Trophoblast cell (in vitro differentiated cells and primary cell): ENCODE measurements around the gene FLVCR2.

Experiments
- DNase-seq, 2 donors: peaks; one replicate each; pipeline ENCODE4 v3.0.0-alpha.2; 2016
- H2AFZ ChIP-seq: 2 replicates; pipeline ENCODE4 v1.6.1; 2013; ENCODE audit warnings: low read length, moderate library complexity, mild to moderate bottlenecking; ENCODE audit not compliant: insufficient read depth, poor library complexity
- H2AK5ac ChIP-seq: 2 replicates; pipeline ENCODE4 v1.6.1; 2013; ENCODE audit warnings: mild to moderate bottlenecking, low read length
- H2BK120ac ChIP-seq: 2 replicates; pipeline ENCODE4 v1.6.1; 2013; ENCODE audit warnings: low read length, mild to moderate bottlenecking, moderate library complexity; ENCODE audit not compliant: insufficient read depth, poor library complexity
- H2BK12ac ChIP-seq: 2 replicates; pipeline ENCODE4 v1.6.1; 2013; ENCODE audit warnings: mild to moderate bottlenecking, low read length, moderate library complexity
- H2BK5ac ChIP-seq: 2 replicates; pipeline ENCODE4 v1.6.1; 2013; ENCODE audit warnings: low read length, low read depth, moderate library complexity, mild to moderate bottlenecking; ENCODE audit not compliant: poor library complexity
- H3K14ac ChIP-seq: 2 replicates; pipeline ENCODE4 v1.6.1; 2013; ENCODE audit warnings: mild to moderate bottlenecking, low read length
- H3K18ac ChIP-seq: 2 replicates; pipeline ENCODE4 v1.6.1; 2013; ENCODE audit warnings: mild to moderate bottlenecking, low read length
- H3K23ac ChIP-seq: 2 replicates; pipeline ENCODE4 v1.6.1; 2013; ENCODE audit warnings: low read length
- H3K27ac ChIP-seq: 2 replicates; pipeline ENCODE4 v1.5.1; 2013; ENCODE audit warnings: low read depth, mild to moderate bottlenecking, inconsistent platforms, low read length, moderate library complexity
- H3K27me3 ChIP-seq: 2 replicates; pipeline ENCODE4 v1.6.1; 2013; ENCODE audit warnings: inconsistent platforms, mild to moderate bottlenecking, low read length, moderate library complexity; ENCODE audit not compliant: insufficient read depth
- H3K36me3 ChIP-seq, 2 experiments: 1 replicate in 1 of 2; 2 replicates in 1 of 2; pipeline ENCODE4 v1.6.1; 2013; ENCODE audit warnings: low read length in 2 of 2, mild to moderate bottlenecking in 2 of 2, moderate library complexity in 1 of 2; ENCODE audit not compliant: insufficient read depth in 2 of 2, control insufficient read depth in 1 of 2
- H3K4ac ChIP-seq: 2 replicates; pipeline ENCODE4 v1.6.1; 2013; ENCODE audit warnings: low read depth, mild to moderate bottlenecking, low read length, moderate library complexity
- H3K4me1 ChIP-seq, 2 experiments: 1 replicate in 1 of 2; 2 replicates in 1 of 2; pipeline ENCODE4 v1.6.1; 2013; ENCODE audit warnings: low read length in 2 of 2, mild to moderate bottlenecking in 2 of 2, moderate library complexity in 1 of 2; ENCODE audit not compliant: insufficient read depth in 2 of 2, control insufficient read depth in 1 of 2
- H3K4me2 ChIP-seq: 2 replicates; pipeline ENCODE4 v1.6.1; 2013; ENCODE audit warnings: inconsistent platforms, mild to moderate bottlenecking, low read length, moderate library complexity
- H3K4me3 ChIP-seq: 2 replicates; pipeline ENCODE4 v1.5.1; 2013; ENCODE audit warnings: mild to moderate bottlenecking, low read depth, low read length, inconsistent platforms
- H3K79me1 ChIP-seq: one replicate; pipeline ENCODE4 v1.6.1; 2013; ENCODE audit warnings: low read length
- H3K79me2 ChIP-seq: 2 replicates; pipeline ENCODE4 v1.6.1; 2013; ENCODE audit warnings: low read length, mild to moderate bottlenecking; ENCODE audit not compliant: control insufficient read depth, insufficient read depth, poor library complexity
- H3K9ac ChIP-seq: 2 replicates; pipeline ENCODE4 v1.6.1; 2013; ENCODE audit warnings: mild to moderate bottlenecking, low read length
- H3K9me3 ChIP-seq: 2 replicates; pipeline ENCODE4 v1.6.1; 2013; ENCODE audit warnings: low read depth, mild to moderate bottlenecking, control low read depth, inconsistent platforms, low read length; ENCODE audit not compliant: insufficient read depth
- H4K12ac ChIP-seq: 2 replicates; pipeline ENCODE4 v1.6.1; 2013; ENCODE audit warnings: low read depth, mild to moderate bottlenecking, low read length, moderate library complexity
- H4K8ac ChIP-seq: 2 replicates; pipeline ENCODE4 v1.6.1; 2013; ENCODE audit warnings: low read depth, mild to moderate bottlenecking, low read length, moderate library complexity
- H4K91ac ChIP-seq: one replicate; pipeline ENCODE4 v1.6.1; 2013; ENCODE audit warnings: low read depth, mild to moderate bottlenecking, low read length, moderate library complexity
- whole genome bisulfite sequencing: extraction: QIAGEN DNeasy Blood & Tissue Kit; methylation state at CpG from one replicate; pipeline ENCODE4 v1.1.7; 2013; ENCODE audit warnings: missing lambda C conversion rate; ENCODE audit not compliant: insufficient read length, insufficient coverage; ENCODE audit errors: extremely low coverage; 5-methylcytosine and 5-hydroxymethylcytosine counted together

Gene FLVCR2

DNA sequence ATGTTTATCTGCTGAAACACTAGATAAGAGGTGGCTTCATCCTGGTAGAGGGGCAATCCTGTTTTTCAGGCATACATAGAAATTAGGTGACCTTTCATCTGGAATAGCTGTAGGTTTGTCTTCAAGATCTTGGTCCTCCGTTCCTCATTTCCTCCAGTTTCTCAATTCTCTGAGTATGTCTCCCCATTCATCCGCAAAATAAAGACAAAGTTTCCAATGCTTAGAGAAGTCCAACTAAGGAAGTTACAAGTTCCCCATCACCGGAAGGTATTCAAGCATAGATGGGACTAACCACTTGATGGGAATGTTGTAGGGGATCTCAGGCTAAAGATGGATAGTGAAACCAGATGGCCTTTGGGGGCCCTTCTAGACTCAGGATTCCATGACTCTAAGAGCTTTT is 48.0 kb downstream of the FLVCR2 start:
- no peak overlapping the region for H3K4me2 ChIP-seq
- peaks cover 6 to 7% of the 10 kb centered on the region in 2 experiments for H3K4me1 ChIP-seq
- no peak overlapping the region for H3K4me3 ChIP-seq
- no peak overlapping the region for H2AFZ ChIP-seq
- H3K9me3 ChIP-seq = no peaks in the 10 kb centered on the region
- no peak overlapping the region for H3K14ac ChIP-seq
- no CpG with 5 or more reads among the region's 3 CpGs for WGBS
- no peak overlapping the region for H4K91ac ChIP-seq
- H2BK120ac ChIP-seq = no peak overlapping the region
- H3K27me3 ChIP-seq = no peaks in the 10 kb centered on the region
- H3K27ac ChIP-seq = no peak overlapping the region
- H2BK12ac ChIP-seq = no peak overlapping the region
- no peak overlapping the region for H3K18ac ChIP-seq
- H3K79me2 ChIP-seq = no peaks in the 10 kb centered on the region
- no peak overlapping the region for H3K4ac ChIP-seq
- H2AK5ac ChIP-seq = no peak overlapping the region
- no peaks in the 10 kb centered on the region for H3K79me1 ChIP-seq
- no peak overlapping the region for H4K8ac ChIP-seq
- no peak overlapping the region for H2BK5ac ChIP-seq
- no peaks in the 10 kb centered on the region for H3K36me3 ChIP-seq
- H3K23ac ChIP-seq = no peak overlapping the region
- H3K9ac ChIP-seq = no peak overlapping the region
- H4K12ac ChIP-seq = no peak overlapping the region
- DNase-seq = peak in 1 of 2 donors; percentile 63

DNA sequence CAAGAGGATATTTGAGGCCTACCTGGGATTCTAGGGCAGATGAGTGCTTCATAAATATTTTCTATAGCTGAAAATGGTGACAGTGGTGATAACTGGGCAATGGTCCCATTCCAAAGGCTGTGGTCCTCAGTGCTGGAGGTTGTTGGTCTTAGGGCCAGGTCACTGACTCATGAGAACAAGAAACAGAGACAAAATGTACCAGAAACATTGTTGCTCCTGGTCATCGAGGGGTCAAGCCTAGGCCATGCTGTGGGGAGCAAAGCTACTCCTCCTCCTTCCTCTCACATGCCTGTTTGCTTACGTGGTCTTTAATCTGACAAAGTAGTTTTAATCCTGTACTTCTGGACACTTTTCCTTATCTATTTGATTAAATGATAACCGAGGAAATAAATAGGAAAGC is 48.4 kb downstream of the FLVCR2 start:
- Histone ChIP-seq H2AFZ (no peak overlapping the region), H2BK120ac (no peak overlapping the region), H3K27ac (no peak overlapping the region), H3K4me2 (no peak overlapping the region), H4K8ac (no peak overlapping the region), H3K9me3 (no peaks in the 10 kb centered on the region), H3K27me3 (no peaks in the 10 kb centered on the region), H3K36me3 (no peaks in the 10 kb centered on the region), H2BK12ac (no peak overlapping the region), H3K23ac (no peak overlapping the region), H3K4me1 (peaks cover 11 to 12% of the 10 kb centered on the region in 2 experiments), H3K14ac (no peak overlapping the region), H3K4ac (no peak overlapping the region), H3K79me2 (no peaks in the 10 kb centered on the region), H3K9ac (no peak overlapping the region), H3K4me3 (peak overlapping the region; percentile 18), H3K79me1 (no peaks in the 10 kb centered on the region), H2AK5ac (no peak overlapping the region), H2BK5ac (no peak overlapping the region), H4K91ac (no peak overlapping the region), H3K18ac (no peak overlapping the region), H4K12ac (no peak overlapping the region)
- no CpG with 5 or more reads among the region's 3 CpGs for WGBS
- no peak for DNase-seq

DNA sequence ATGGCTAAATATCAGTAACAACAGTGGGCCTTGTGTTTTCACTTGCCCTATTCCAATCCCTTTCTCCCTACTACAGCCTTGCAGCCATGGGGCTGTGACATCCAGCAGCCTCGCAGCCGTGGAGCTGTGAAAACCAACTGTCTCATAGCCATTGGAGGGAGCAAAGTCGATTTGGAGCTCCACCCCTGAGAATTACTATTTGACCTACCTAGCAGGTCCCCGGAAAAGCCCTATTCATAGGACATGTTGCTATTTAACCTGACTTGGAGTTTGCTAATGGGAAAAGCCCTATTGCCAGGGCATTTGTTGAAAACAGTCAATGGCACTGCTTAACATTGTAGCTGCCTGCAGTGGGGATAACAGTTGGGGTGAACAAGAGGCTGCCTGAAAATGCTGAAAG is 49.0 kb downstream of the FLVCR2 start:
- Histone ChIP-seq H3K27me3 (no peaks in the 10 kb centered on the region), H3K4me3 (no peak overlapping the region), H3K36me3 (no peaks in the 10 kb centered on the region), H4K12ac (no peak overlapping the region), H3K79me2 (no peaks in the 10 kb centered on the region), H2BK12ac (no peak overlapping the region), H2AFZ (no peak overlapping the region), H3K4me1 (peaks cover 11 to 12% of the 10 kb centered on the region in 2 experiments), H4K8ac (no peak overlapping the region), H3K9ac (no peak overlapping the region), H3K27ac (no peak overlapping the region), H3K9me3 (no peaks in the 10 kb centered on the region), H3K14ac (no peak overlapping the region), H3K4ac (no peak overlapping the region), H4K91ac (no peak overlapping the region), H2BK5ac (no peak overlapping the region), H3K79me1 (peaks cover 1% of the 10 kb centered on the region), H2AK5ac (no peak overlapping the region), H3K23ac (no peak overlapping the region), H3K18ac (no peak overlapping the region), H3K4me2 (no peak overlapping the region), H2BK120ac (no peak overlapping the region)
- no peak for DNase-seq
- WGBS = no CpG with 5 or more reads among the region's 4 CpGs

DNA sequence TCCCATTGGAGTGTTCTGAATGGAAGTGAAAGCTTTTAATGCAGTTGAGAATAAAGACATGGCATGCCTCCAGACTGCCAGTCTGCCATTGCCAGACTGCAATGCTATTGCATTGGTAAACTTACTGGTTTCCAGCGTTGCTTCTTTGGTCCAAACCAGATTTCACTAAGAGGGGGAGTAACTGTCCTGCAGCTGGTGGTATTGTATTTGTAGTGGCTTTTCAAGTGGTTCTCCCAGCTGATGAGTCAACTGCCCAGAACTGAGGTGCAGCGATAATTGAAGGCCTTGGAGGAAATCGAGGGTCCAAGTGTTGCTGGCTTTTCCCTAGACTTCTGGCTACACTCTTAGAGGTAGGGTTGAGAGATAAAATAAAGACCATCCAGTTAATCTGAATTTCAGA is 50.4 kb downstream of the FLVCR2 start:
- Histone ChIP-seq H3K18ac (no peak overlapping the region), H2AK5ac (no peak overlapping the region), H4K8ac (no peak overlapping the region), H2BK12ac (no peak overlapping the region), H3K9me3 (no peaks in the 10 kb centered on the region), H2BK5ac (no peak overlapping the region), H4K91ac (no peak overlapping the region), H3K23ac (no peak overlapping the region), H2BK120ac (no peak overlapping the region), H3K14ac (no peak overlapping the region), H4K12ac (no peak overlapping the region), H3K27ac (no peak overlapping the region), H3K9ac (no peak overlapping the region), H3K36me3 (no peaks in the 10 kb centered on the region), H3K4ac (no peak overlapping the region), H3K79me1 (peaks cover 5% of the 10 kb centered on the region), H3K4me2 (no peak overlapping the region), H3K27me3 (no peaks in the 10 kb centered on the region), H2AFZ (no peak overlapping the region), H3K4me3 (no peak overlapping the region), H3K4me1 (peaks cover 11 to 12% of the 10 kb centered on the region in 2 experiments), H3K79me2 (no peaks in the 10 kb centered on the region)
- WGBS = no CpG with 5 or more reads among the region's 3 CpGs
- DNase-seq = no peak
